Activated T-helper 17 cell treated with anti-CD3 and anti-CD28 coated beads, Interleukin-2, amount 50 U/mL, for 72 hours (primary cell): ENCODE data around the gene TLE4. TPM values are rescaled to one million over a fixed set of nuclear protein-coding genes. Genes with fewer than 3 reads are reported as not detected.

Experiments used
- ATAC-seq: fragments of 150-1000 bp; cut with Tn5 transposase; replicated peaks from 2 replicates; pipeline ENCODE4 v1.10.0; 2021; ENCODE audit warnings: mild to moderate bottlenecking, moderate library complexity
- H3K27ac Mint-ChIP-seq: one replicate; pipeline ENCODE4 v1.8.0; 2022; ENCODE audit warnings: mixed read lengths
- H3K27me3 Mint-ChIP-seq: one replicate; pipeline ENCODE4 v1.8.0; 2022; ENCODE audit warnings: mixed read lengths
- H3K36me3 Mint-ChIP-seq: one replicate; pipeline ENCODE4 v1.8.0; 2022; ENCODE audit warnings: low read depth, mild to moderate bottlenecking, mixed read lengths
- H3K4me1 Mint-ChIP-seq: one replicate; pipeline ENCODE4 v1.8.0; 2022; ENCODE audit warnings: mixed read lengths
- H3K4me3 Mint-ChIP-seq: one replicate; pipeline ENCODE4 v1.8.0; 2022; ENCODE audit warnings: mild to moderate bottlenecking, mixed read lengths
- H3K9me3 Mint-ChIP-seq: one replicate; pipeline ENCODE4 v1.8.0; 2022; ENCODE audit warnings: mixed read lengths
- total RNA-seq, 2 donors: library from RNA; stranded (reverse); gene quantifications; one replicate each; pipeline ENCODE4 v1.2.3, GENCODE V29; 2022

The TLE4 gene
- total RNA-seq, 2 donors from 2014 or later: 17.4 to 19.3 TPM

DNA sequence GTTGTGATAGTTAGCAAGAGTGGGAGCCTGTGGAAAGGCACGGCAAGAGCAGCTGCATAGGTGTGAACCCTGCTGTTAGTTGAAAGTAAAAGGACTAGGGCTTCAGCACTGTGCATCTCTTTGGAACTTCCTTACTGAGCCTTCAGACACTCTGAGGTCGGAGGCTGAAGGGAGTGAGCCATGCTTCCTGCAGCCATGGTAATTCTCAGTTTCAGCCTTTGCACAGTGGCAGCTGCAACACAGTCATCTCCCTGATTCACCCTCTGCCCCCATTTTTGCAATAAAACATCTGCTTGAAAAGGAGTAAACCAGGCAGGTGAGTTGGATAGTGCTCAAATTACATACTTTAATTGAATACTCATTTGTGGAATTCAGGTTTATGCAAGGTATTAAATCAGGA is 6.5 kb upstream of the TLE4 start:
- ATAC-seq: peak; percentile 97
- Mint-ChIP-seq H3K4me3 (no peak overlapping the region), H3K27me3 (peaks cover 4% of the 10 kb centered on the region), H3K36me3 (no peaks in the 10 kb centered on the region), H3K27ac (no peak overlapping the region), H3K4me1 (no peaks in the 10 kb centered on the region), H3K9me3 (no peaks in the 10 kb centered on the region)

- no peak overlapping the region for H3K27ac Mint-ChIP-seq
- H3K27me3 Mint-ChIP-seq: peaks cover 2% of the 10 kb centered on the region
- no peak for ATAC-seq
- no peaks in the 10 kb centered on the region for H3K9me3 Mint-ChIP-seq
- no peaks in the 10 kb centered on the region for H3K4me1 Mint-ChIP-seq
- no peaks in the 10 kb centered on the region for H3K36me3 Mint-ChIP-seq
- H3K4me3 Mint-ChIP-seq: no peak overlapping the region
Measured at GRCh38 chr9:79567671-79568098, 4.1 kb upstream of the TLE4 start.

GRCh38 chr9:79568337-79569101 is 3.2 kb upstream of the TLE4 start:
- peaks cover 2% of the 10 kb centered on the region for H3K36me3 Mint-ChIP-seq
- H3K4me1 Mint-ChIP-seq: no peaks in the 10 kb centered on the region
- H3K27ac Mint-ChIP-seq: no peak overlapping the region
- no peak overlapping the region for H3K4me3 Mint-ChIP-seq
- no peaks in the 10 kb centered on the region for H3K9me3 Mint-ChIP-seq
- ATAC-seq: no peak
- no peaks in the 10 kb centered on the region for H3K27me3 Mint-ChIP-seq

DNA sequence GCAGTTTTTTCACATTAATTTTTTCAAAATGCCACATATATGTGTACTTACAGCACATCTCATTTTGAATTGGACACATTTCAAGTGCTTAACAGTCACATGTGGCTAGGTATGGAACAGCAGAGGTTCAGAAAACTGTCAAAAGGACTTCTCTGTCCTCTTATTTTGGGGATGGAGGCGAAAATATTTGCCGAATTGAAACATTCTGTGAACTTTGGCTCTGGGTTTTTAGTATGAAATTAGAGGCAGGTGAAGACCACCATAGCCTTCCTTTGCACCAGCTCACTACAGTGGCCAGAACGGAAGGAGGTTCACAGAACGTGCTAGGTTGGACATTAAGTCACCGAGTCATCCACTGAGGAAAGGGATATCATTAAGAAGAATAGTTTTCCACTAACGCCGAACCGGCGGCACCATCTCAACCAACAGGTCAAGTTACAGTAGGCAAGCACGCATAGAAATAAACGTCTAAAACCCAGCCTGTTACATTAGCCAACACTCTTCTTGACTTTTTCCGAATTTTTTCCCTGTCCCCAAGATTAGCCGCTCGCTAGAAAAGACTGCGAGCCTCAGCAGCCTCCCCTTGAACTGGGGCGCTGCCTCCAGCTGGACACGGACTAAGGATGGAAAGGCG is 1.8 kb upstream of the TLE4 start:
- no peaks in the 10 kb centered on the region for H3K27me3 Mint-ChIP-seq
- H3K36me3 Mint-ChIP-seq: peaks cover 11% of the 10 kb centered on the region
- no peaks in the 10 kb centered on the region for H3K9me3 Mint-ChIP-seq
- H3K4me1 Mint-ChIP-seq: peaks cover 12% of the 10 kb centered on the region
- no peak overlapping the region for H3K4me3 Mint-ChIP-seq
- ATAC-seq: no peak
- peak overlapping the region; percentile 54 for H3K27ac Mint-ChIP-seq

DNA sequence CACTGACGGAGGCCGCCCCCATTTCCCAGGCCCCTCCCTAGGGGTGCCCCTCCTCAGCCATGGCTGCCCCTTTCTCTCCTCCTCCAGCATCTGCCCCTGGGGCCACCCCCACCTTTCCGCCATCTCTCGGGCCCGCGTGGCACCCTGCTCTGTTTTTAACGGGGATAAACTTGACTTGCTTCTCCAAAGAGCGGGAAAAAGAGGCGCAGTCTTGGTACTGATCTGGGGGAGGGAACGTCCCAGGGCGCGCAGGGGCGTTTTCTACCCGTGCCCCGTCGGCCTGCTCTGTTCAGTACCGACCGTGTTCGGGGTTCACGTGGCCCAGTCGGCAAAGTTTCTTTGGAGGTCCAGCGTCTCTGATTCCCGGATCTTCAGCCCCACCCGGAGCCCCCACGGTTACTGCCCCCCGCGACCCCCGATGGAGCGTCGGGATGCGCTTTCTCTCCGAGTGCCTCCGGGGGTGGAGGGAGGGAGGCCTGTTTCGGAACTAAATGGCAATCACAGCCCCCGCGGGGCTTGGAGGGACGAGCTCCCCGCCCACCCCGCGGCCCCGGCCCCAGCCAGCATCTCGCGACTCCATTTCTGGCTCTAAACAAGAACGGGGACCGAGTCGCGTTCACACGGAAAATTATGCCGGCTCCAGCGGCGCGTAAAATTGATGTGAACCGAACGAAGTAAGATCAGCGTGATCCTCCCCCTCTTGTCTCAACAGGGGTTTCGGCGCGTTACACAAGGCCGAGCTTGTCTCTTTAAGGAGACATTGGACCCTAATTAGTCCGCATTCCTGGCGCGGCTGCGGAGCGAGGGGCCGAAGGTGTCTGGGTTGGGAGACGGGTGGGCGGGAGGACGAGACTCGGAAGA is 1.1 kb upstream of the TLE4 start:
- peaks cover 11% of the 10 kb centered on the region for H3K36me3 Mint-ChIP-seq
- no peak overlapping the region for H3K4me3 Mint-ChIP-seq
- H3K4me1 Mint-ChIP-seq: peaks cover 12% of the 10 kb centered on the region
- ATAC-seq: no peak
- peak overlapping the region; percentile 54 for H3K27ac Mint-ChIP-seq
- H3K27me3 Mint-ChIP-seq: no peaks in the 10 kb centered on the region
- no peaks in the 10 kb centered on the region for H3K9me3 Mint-ChIP-seq

GRCh38 chr9:79572032-79572607 is 355 bp downstream of the TLE4 start:
- no peaks in the 10 kb centered on the region for H3K9me3 Mint-ChIP-seq
- H3K4me1 Mint-ChIP-seq: peaks cover 12% of the 10 kb centered on the region
- ATAC-seq: no peak
- H3K4me3 Mint-ChIP-seq: no peak overlapping the region
- H3K27ac Mint-ChIP-seq: no peak overlapping the region
- H3K36me3 Mint-ChIP-seq: peaks cover 11% of the 10 kb centered on the region
- no peaks in the 10 kb centered on the region for H3K27me3 Mint-ChIP-seq

GRCh38 chr9:79572608-79573411 is 1.0 kb downstream of the TLE4 start:
- Mint-ChIP-seq H3K36me3 (peaks cover 11% of the 10 kb centered on the region), H3K4me3 (peak overlapping the region; percentile 88), H3K27me3 (no peaks in the 10 kb centered on the region), H3K9me3 (no peaks in the 10 kb centered on the region), H3K4me1 (peaks cover 17% of the 10 kb centered on the region), H3K27ac (peak overlapping the region; percentile 95)
- no peak for ATAC-seq

GRCh38 chr9:79573412-79573923 is 1.7 kb downstream of the TLE4 start:
- Mint-ChIP-seq H3K9me3 (no peaks in the 10 kb centered on the region), H3K27ac (peak overlapping the region; percentile 95), H3K4me1 (peaks cover 22% of the 10 kb centered on the region), H3K36me3 (peaks cover 11% of the 10 kb centered on the region), H3K27me3 (no peaks in the 10 kb centered on the region), H3K4me3 (peak overlapping the region; percentile 88)
- ATAC-seq: no peak

GRCh38 chr9:79574136-79574535 is 2.4 kb downstream of the TLE4 start:
- Mint-ChIP-seq H3K9me3 (no peaks in the 10 kb centered on the region), H3K27ac (peak overlapping the region; percentile 95), H3K4me3 (peak overlapping the region; percentile 88), H3K27me3 (no peaks in the 10 kb centered on the region), H3K4me1 (peaks cover 25% of the 10 kb centered on the region), H3K36me3 (peaks cover 14% of the 10 kb centered on the region)
- ATAC-seq: no peak

DNA sequence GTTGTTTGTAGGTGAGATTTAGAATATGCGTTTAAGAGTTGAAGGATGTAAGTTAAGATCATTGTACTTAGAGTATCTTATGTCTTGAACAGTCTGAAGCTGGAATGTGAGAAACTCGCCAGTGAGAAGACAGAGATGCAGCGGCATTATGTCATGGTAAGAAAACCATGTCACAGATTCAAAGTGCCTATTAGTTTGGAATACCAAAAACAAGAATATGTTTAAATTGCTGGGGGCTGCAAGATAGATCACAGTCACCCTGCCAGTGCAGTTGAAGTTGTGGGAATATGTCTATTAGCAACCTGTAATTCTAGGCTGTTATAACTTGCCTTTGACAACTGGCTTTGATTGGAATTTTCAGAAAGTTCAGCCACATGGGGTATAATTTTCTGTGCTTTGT is 3.0 kb downstream of the TLE4 start:
- Mint-ChIP-seq H3K27me3 (no peaks in the 10 kb centered on the region), H3K4me1 (peaks cover 28% of the 10 kb centered on the region), H3K36me3 (peaks cover 17% of the 10 kb centered on the region), H3K4me3 (peak overlapping the region; percentile 88), H3K27ac (no peak overlapping the region), H3K9me3 (no peaks in the 10 kb centered on the region)
- ATAC-seq: no peak

- Mint-ChIP-seq H3K4me1 (peaks cover 32% of the 10 kb centered on the region), H3K36me3 (peaks cover 22% of the 10 kb centered on the region), H3K27me3 (no peaks in the 10 kb centered on the region), H3K27ac (no peak overlapping the region), H3K9me3 (no peaks in the 10 kb centered on the region), H3K4me3 (peak overlapping the region; percentile 31)
- no peak for ATAC-seq
Measured at GRCh38 chr9:79575547-79575946, 3.8 kb downstream of the TLE4 start.

DNA sequence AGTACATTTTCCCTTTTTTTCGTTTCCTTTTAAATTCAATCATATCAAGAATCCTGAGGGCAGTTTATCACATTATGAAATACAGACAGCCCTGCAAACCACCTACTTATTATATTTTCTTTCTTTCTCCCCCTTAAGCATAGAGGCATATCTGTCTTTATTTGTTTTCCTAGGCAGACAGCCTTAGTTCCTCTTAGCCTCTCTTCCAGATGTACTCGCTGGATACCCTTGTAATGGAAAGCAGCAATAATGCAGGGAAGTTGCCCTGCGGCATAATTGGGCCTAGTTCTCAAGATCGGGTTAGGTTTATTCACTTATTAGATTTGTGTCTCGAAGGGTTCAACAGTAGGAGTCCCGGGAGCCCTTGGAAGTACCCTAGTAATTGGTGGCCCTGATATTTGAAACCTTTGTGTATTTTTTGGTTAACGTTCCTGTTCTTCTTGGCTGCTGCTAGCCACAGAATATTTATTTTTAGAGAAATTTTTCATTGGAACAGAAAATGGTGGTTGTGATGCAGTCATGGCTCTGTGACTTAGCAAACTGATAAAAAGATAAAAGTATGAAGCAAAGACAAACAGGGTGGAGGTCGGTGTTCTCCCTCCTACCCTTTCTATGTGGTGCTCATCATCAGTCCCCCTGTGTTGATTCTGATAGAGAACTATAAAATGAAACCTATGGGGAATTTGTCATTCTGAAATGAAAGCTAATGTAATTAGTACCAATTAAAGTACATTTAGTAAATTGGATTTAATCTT is 6.4 kb downstream of the TLE4 start:
- Mint-ChIP-seq H3K9me3 (no peaks in the 10 kb centered on the region), H3K27me3 (no peaks in the 10 kb centered on the region), H3K4me1 (peaks cover 51% of the 10 kb centered on the region), H3K27ac (peak overlapping the region; percentile 1), H3K36me3 (peaks cover 23% of the 10 kb centered on the region), H3K4me3 (peak overlapping the region; percentile 2)
- ATAC-seq: no peak

DNA sequence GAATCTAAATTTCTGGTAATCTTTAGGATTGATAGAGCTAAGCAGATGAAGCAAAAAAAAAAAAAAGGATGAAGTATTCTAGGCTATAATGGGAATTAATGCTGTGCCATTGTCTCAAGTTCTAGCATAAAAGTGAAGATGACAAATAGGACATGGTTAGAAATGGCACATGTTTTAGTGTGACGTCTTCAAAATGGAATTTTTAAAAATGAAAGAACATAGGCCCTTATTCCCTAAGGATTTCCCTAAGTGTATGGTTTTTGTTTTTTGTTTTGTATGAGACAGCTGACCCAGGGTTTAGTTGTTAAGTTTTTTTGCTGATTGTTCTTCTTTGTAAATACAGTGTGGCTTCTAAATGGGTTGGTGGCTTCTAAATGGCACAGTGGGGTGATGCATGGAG is 7.1 kb downstream of the TLE4 start:
- ATAC-seq: no peak
- Mint-ChIP-seq H3K4me1 (peaks cover 55% of the 10 kb centered on the region), H3K27ac (no peak overlapping the region), H3K36me3 (peaks cover 17% of the 10 kb centered on the region), H3K9me3 (no peaks in the 10 kb centered on the region), H3K27me3 (no peaks in the 10 kb centered on the region), H3K4me3 (peak overlapping the region; percentile 50)
